Stimulated activated CD4-positive, alpha-beta T cell treated with anti-CD3 and anti-CD28 coated beads, Interleukin-1b, Interleukin-23, amount 100 ng/mL, for 1 hour (primary cell): ENCODE measurements around the gene FAM161A.
"Not testable (repeated sequence)": the region's sequence is repeated elsewhere in the genome, so short reads cannot be mapped to it uniquely, and the experiment has no call there.

Source experiments
- DNase-seq, 2 donors: peaks; one replicate each; pipeline ENCODE4 v3.0.0-alpha.2; 2020; ENCODE audit warnings: low read depth in 2 of 2

Gene FAM161A, protein sequence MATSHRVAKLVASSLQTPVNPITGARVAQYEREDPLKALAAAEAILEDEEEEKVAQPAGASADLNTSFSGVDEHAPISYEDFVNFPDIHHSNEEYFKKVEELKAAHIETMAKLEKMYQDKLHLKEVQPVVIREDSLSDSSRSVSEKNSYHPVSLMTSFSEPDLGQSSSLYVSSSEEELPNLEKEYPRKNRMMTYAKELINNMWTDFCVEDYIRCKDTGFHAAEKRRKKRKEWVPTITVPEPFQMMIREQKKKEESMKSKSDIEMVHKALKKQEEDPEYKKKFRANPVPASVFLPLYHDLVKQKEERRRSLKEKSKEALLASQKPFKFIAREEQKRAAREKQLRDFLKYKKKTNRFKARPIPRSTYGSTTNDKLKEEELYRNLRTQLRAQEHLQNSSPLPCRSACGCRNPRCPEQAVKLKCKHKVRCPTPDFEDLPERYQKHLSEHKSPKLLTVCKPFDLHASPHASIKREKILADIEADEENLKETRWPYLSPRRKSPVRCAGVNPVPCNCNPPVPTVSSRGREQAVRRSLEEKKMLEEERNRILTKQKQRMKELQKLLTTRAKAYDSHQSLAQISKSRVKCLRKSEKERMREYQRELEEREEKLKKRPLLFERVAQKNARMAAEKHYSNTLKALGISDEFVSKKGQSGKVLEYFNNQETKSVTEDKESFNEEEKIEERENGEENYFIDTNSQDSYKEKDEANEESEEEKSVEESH

DNA sequence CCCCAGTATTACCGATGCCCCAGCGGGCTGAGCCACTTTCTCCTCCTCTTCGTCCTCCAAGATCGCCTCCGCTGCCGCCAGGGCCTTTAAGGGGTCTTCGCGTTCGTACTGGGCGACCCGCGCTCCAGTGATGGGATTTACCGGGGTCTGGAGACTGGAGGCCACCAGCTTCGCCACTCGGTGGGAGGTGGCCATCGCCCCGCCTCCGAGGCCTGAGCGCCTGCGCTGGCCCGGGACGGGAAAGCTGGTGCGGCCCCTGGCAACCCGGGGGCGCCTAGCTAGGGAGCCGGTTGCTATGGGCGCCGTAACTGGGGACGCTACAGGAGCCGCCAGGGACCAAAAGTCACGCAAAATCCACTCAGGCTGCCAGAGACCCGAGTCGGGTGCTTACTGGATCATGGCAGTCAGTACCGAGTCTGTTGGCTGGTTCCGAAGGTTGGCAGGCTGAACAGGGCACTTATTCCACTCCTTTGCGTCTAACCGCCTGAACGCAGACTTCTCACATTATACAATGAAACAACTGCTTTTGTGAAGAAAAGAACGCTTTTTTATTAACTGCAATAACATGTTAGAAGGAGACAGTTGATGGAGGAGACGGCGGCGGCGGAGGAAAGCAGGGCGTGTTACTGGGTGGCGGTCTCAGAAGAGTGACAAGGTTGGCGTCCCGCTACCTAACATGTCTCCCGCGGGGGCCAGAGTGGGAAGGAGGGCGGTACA is at the start of gene FAM161A:
Gene FAM161A, minus strand, starts transcription at position 214 of the 717 bp plus-strand sequence. Its CDS starts 19 bp downstream, at position 195.
- peak; percentile 17 to 42 for DNase-seq

DNA sequence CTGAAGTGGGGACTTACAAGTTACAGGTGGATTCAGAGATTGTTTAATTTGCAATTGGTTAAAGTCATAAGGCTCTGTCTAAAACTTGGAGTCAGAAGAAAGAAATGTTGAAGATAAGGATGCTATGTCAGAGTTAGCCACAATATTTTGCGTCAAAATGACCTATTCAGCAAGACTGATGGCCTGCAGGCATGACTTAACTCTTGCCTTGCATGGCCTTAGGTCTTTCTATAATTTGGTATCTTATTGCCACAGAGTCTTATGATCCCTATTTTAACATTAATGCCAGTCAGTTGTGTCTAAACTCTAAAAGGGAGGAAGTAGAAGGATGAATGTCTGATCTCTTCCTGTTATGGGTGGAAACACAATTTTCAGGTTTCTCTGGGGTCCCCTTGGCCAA is 46.4 kb upstream of the FAM161A start:
- no peak for DNase-seq

DNA sequence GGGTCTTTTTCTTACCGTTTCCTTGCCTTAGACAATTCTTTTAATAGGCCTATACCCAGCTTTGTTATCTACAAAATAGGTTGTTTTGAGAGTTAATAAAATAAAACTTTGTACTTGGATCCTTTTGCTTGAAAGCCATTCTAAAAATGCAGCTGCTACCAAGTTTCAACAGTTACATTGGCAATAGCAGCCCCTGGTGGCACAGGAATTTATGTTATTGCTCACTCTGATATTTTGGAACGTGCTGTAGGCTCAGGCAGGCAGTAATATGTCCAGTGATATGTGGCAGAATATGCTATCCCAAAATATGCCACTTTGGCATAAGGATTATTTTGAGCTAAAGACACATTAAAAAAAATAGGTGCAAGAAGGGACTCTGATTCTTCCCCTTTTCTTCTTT is 45.0 kb upstream of the FAM161A start:
- no peak for DNase-seq

DNA sequence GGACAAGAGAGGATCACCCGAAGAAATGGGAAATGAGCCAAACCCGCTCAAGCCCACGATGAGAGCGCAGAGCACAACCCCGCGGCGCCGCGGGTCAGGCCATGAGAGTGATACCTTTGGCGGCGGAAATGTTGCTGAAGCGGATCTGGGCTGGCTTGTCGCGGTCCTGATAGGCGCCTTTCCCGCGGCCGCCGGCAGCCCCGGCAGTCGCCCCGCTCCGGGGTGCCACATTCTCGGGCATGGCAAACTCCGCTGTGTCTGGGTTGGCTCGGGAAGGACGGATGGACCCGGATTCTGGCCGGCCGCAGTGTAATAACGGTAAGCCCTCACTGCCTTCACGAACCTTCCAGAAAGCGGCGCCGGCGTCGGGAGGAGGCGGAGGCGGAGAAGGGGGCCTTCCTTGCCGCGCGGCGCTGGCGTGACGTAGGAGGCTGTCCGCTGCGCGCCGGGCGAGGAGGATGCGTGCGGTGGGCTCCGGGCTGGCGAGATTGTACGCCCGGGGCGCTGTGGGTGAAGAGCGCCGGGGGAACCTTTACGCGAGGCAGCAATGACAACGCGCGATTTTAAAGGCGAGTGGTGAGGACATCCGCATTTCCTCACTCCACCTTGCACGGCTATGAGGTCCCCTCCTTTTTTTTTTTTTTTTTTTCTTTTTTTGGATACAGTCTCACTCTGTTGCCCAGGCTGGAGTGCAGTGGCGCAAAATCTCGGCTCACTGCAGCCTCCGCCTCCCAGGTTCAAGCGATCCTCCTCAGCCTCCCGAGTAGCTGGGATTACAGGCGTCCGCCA is 34.6 kb upstream of the FAM161A start, which contains the start of gene CCT4:
Gene CCT4, minus strand, starts transcription at position 390 of the 789 bp plus-strand sequence. Its CDS starts 149 bp downstream, at position 241.
- DNase-seq = peak; percentile 75 to 90

DNA sequence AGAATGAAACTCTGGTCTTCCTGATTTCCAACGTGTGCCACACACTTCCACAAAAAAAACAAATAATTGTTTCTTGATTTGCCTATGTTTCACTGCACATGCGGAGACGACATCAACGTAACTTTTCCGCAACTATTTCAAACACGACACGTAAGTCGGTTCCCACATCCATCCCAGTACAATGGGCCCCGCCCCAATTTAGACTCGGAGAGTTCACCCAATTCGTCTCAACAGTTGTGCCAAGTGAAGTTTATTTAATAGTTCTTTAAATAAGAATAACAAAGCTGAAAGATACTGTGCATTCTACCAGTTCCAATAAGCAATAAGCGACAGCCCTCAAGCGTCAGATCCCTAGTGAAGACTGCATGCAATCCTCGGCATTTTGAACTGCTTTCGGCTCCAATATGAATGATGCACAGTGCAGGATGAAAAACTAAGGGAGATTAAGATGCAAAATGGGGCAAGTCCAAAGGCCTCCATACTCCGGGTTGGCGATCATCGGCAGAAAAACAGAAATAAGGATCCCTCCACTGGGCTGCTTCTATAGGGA is 33.9 kb upstream of the FAM161A start:
- no peak for DNase-seq

DNA sequence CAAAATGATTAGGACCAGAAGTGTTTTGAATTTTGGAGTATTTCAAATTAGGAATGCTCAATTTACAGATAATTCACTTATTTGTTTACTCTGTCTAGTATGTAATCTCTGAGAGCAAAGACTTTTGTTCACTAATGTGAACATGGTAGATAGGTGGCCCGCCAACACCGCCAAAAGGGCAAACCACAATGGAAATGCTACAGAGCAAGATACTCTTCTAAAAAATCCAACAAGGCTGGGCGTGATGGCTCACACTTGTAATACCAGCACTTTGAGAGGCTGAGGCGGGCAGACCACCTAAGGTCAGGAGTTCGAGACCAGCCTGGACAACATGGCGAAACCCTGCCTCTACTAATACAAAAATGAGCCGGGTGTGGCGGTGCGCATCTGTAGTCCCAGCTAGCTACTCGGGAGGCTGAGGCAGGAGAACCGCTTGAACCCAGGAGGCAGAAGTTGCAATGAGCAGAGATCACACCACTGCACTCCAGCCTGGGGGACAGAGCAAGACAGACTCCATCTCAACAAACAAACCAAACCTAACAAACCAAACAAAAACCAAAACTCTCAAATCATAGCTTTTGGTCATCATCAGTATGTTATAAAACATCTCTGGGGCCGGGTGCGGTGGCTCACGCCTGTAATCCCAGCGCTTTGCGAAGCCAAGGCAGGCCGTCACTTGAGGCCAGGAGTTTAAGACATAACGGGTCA is 32.2 kb upstream of the FAM161A start:
- DNase-seq = no peak

DNA sequence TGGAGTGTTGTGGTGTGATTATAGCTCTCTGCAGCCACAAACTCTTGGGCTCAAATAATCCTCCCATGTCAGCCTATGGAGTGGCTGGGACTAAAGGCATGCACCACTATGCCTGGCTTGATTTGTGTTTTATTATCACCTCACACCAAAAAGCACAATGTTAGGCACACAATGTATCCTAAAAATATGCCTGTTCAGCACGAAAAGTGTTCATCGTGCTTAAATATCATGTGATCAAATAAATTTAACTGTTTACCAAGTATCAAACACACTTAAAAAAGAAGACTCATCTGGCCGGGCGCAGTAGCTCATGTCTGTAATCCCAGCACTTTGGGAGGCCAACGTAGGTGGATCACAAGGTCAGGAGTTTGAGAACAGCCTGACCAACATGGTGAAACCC is 29.0 kb upstream of the FAM161A start:
- DNase-seq = no peak

DNA sequence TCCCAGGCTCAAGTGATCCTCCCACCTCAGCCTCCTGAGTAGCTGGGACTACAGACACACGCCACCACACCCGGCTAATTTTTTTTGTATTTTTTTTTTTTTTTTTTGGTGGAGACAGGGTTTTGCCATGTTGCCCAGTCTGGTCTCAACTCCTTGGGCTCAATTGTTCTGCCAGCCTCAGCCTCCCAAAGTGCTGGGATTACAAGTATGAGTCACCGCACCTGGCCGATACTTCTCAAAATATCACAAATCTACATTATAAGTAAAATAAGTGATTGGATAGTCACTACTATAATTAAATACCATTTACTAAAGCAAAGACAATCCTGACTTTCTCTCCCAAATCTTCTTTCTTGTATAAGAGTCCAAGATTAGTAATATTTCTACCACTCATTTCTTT is 25.5 kb upstream of the FAM161A start:
- not testable (repeated sequence) for DNase-seq

DNA sequence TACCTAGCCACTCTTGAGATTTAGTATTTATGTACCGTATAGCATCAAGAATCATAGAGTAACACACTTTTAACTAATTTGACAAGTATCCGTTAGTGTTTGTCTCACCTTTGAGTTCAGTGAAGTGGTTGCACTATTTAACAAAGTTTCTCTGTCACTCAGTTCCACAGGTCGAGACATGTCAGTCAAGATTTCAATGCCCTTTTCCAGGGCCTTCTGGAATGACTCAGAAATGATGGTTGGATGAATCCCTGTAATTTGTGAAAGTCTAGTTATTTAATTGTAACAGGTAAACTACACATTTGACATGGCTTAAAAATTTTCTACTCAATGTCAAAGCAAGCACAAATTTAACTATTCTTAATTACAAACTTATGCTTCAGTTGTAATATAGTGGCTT is 24.9 kb upstream of the FAM161A start:
- no peak for DNase-seq

DNA sequence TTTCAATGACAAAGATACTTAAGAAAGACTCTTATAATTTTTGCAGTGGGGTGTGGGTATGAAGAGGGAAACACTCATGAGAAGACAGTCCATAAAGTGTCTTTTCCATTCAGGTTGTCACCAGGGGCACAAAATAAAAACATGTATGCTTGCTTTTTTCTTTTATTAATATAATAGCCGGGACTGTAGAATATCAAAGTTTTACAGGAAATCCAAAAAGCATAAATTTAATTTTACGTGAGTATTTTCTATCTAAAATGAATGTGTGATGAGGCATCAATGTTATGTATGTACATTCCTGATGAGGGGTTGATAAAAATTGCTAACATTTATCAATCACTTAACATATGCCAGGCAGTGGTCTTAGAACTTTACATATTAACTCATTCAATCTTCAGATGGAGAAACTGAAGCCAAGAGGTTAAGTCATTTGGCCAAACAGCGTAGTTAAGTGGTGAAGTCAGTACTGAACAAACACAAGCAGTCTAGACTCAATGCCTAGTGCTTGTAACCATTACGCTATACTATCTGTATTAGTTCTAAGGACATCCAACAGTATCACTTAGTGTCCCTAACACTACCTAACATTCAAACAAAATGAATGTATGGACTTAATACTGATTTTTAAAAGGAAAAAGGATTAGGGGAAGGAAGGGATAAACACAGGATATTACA is 23.8 kb upstream of the FAM161A start:
- DNase-seq = no peak

DNA sequence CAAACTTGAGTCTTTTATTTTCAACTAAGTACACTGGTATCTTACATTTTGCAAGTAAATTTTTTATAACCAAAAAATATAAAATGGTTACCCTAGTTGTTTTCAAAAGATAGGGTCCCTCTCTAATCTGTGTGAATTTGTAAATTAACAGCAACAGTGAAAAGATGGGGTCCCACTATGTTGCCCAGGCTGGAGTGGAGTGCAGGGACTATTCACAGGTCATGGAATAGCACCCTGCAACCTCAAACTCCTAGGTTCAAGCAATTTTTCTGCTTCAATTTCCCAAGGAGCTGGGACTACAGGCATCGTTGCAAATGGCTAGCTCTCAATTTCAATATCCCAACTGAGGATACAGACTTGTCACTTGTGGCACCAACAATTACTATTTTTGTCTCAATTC is 22.5 kb upstream of the FAM161A start:
- DNase-seq = no peak

DNA sequence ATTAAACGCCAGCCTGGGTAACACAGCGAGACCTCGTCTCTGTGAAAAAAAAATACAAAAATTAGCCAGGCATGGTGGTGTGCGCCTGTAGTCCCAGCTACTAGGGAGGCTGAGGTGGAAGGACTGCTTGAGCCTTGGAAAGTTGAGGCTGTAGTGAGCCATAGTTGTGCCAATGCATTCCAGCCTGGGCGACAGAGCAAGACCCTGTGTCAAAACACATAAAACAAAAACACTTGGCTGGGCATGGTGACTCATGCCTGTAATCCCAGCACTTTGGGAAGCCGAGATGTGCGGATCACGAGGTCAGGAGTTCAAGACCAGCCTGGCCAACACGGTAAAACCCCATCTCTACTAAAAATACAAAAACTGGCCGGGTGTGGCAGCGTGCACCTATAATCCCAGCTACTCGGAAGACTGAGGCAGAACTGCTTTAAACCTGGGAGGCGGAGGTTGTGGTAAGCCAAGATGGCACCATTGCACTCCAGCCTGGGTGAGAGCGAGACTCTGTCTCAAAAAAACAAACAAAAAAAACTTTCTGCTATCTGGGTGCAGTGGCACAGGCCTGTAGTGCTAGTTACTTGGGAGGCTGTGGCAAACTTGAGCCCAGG is 12.7 kb upstream of the FAM161A start:
- DNase-seq = not testable (repeated sequence)

DNA sequence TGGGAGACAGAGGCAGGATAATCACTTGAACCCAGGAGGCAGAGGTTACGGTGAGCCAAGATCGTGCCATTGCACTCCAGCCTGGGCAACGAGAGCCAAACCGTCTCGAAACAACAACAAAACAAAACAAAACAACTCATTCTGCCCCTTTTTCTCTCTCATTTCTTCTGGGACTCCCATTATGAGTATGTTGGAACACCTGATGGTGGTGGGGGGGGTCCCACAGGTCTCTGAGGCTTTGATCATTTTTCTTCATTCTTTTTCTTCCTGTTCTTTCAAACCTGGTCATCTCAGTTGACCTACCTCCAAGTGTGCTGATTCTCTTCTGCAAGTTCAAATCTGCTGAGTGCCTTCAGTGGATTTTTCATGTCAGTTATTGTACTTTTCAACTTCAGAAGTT is 8.2 kb upstream of the FAM161A start:
- DNase-seq = no peak

DNA sequence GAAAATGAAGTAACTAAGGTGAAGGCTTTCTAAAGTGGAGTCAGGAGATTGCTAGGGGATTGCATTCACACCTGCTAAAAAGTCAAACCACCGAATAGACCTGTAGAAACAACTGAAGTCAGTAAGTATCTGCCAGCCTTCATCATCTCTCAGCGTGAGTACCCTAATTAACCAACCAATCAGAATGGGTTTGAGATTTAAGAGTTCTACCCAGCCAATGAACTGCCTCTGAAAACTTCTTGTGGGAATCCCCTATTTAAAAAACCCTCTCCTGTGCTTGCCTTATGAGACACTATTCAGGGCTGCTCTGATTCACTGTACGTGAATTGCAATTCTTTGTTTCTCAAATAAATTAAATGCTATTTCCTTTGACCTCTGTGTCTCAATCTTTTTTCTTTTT is 3.4 kb upstream of the FAM161A start:
- DNase-seq = no peak

DNA sequence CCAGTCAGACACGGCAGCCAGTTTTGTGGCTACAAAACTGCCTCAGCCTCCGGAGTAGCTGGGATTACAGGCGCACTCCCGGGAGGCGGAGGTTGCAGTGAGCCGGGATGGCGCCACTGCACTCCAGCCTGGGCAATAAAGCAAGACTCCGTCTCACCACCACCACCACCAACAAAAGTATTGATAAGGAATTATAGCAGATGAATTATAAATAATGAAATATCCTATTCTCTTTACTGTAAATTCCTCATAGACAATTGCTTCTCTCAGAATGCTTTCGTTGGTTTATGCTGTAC is 1.4 kb upstream of the FAM161A start:
- DNase-seq = no peak

DNA sequence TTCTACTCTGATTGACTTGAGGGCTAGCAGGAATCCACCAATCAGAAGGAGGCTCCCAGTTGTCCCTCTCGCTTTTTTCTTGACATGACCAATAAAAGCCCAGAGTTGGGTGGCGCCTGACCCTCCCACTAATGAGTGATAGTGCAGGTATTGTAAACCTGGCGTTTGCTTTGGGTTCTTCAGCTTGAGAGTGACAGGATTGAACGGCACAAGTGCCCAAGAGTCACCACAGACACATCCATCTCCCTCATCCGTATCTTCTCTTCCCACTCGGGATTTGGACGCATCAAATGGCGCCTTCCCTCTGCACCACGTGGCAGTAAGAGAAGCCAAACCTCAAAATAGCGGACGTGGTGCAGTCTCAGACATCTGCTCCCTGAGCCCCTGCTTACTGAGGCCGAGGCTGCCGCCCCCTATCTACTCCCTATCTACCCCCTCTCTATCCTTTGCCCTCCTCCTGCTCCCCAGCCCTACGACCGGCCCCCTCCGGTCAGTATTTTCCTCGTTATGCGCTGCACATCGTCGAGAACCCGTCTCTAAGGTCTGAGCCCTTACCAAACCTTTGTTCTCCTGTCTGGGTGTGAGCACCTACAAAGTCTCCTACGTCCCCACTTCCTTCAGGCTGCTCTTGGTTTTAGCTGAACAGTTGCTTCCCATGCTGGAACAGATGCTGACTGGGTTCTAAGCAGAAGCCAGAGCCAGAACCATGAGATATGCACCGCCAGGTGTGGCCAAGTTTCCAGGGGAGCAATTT is 881 bp upstream of the FAM161A start:
- peak; percentile 58 to 77 for DNase-seq

DNA sequence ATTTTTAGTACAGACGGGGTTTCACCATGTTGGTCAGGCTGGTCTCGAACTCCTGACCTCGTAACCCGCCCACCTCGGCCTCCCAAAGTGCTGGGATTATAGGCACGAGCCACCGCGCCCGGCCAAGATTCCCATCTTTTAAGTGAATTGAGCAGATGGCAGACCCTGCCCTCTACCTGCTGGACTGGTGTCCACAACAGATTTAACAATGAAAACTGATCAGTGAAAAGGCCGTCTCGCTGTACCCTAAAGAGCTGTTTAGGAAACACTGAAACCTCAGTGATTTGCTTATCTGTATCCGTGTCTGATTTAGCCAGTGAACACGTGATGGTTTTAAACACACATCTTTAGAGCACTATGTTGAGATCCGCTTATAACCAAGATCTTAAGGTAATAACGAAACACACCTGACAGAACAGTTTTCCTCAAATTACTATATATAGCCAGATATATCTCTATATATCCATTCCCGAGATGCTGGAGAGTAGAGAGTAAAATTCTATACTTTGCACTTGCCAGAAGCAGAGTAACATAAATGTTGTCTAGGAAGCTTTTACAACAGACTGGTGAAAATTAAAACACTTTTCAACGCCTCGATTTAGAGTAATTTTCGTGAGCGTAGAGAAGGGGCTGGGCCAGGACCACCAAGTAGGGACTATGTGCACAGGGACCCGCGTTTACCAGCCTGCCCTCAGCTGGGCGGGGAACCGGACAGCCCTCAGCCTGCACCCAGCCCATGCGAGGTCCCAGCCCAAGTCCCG is 594 bp downstream of the FAM161A start:
- no peak for DNase-seq

DNA sequence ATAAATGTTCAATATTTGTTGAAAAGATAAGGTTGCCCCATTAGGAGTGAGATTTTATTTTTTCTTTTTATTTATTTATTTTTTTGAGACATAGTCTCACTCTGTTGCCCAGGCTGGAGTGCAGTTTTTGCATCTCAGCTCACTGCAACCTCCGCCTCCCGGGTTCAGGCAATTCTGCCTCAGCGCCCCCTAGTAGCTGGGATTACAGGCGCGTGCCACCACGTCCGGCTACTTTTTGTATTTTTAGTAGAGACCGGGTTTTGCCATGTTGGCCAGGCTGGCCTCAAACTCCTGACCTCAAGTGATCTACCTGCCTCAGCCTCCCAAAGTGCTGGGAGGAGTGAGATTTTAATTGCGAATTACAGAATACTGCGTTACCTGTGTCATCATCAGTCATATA is 2.6 kb downstream of the FAM161A start:
- DNase-seq = not testable (repeated sequence)
